22Rv1 (cell line): ENCODE results near the gene SETD4.

Experiments used
- CTCF ChIP-seq: fragments of 450-650 bp; IDR thresholded peaks from 2 replicates; pipeline ENCODE4 v1.5.1; 2017; ENCODE audit warnings: mild to moderate bottlenecking
- ZFX ChIP-seq: fragments of 450-650 bp; IDR thresholded peaks from 2 replicates; pipeline ENCODE4 v1.6.1; 2017; ENCODE audit warnings: antibody characterized with exemption, borderline replicate concordance

GRCh38 chr21:36068748-36069398, 8.5 kb upstream of the SETD4 start:
- no peak for TF ChIP-seq CTCF
- no peak for TF ChIP-seq ZFX
